HepG2 (cell line): ENCODE results near the gene CCNDBP1. TPM values are rescaled to one million over a fixed set of nuclear protein-coding genes. Genes with fewer than 3 reads are reported as not detected.

Experiments used
- ATF1 ChIP-seq: IDR thresholded peaks from 2 replicates; pipeline ENCODE4 v1.6.1; 2016; ENCODE audit warnings: mild to moderate bottlenecking, control low read depth
- CCDC6 ChIP-seq: sonication (generic); formaldehyde crosslinking; IDR thresholded peaks from 2 replicates; pipeline ENCODE4 v1.8.1; 2022; ENCODE audit warnings: mild to moderate bottlenecking, missing genetic modification reagents, moderate library complexity
- DPF2 ChIP-seq: sonication (generic); formaldehyde crosslinking; IDR thresholded peaks from 2 replicates; pipeline ENCODE4 v1.4.0; 2020; ENCODE audit warnings: mild to moderate bottlenecking, low read depth, missing genetic modification reagents, borderline replicate concordance
- DR1 ChIP-seq: sonication (generic); formaldehyde crosslinking; IDR thresholded peaks from 2 replicates; pipeline ENCODE4 v1.8.0; 2021; ENCODE audit warnings: mild to moderate bottlenecking, missing genetic modification reagents, inconsistent platforms
- HNRNPLL ChIP-seq: fragments of 200-400 bp; formaldehyde crosslinking; IDR thresholded peaks from 2 replicates; pipeline ENCODE4 v1.6.1; 2017; ENCODE audit warnings: mild to moderate bottlenecking, low read depth, low read length; ENCODE audit not compliant: poor library complexity, severe bottlenecking
- IRF2 ChIP-seq: IDR thresholded peaks from 2 replicates; pipeline ENCODE4 v1.6.1; 2018; ENCODE audit warnings: missing genetic modification reagents, missing compliant biosample characterization
- SIN3B ChIP-seq: fragments of 150-350 bp; IDR thresholded peaks from 2 replicates; pipeline ENCODE4 v1.6.1; 2014; ENCODE audit warnings: low read length
- ZNF138 ChIP-seq: sonication (generic); formaldehyde crosslinking; IDR thresholded peaks from 2 replicates; pipeline ENCODE4 v1.5.0; 2020; ENCODE audit warnings: mild to moderate bottlenecking, low read depth, missing genetic modification reagents
- ZNF224 ChIP-seq: sonication (generic); formaldehyde crosslinking; IDR thresholded peaks from 2 replicates; pipeline ENCODE4 v1.5.0; 2020; ENCODE audit warnings: mild to moderate bottlenecking, missing genetic modification reagents
- ZNF30 ChIP-seq: sonication (generic); formaldehyde crosslinking; IDR thresholded peaks from 2 replicates; pipeline ENCODE4 v1.5.0; 2020; ENCODE audit warnings: mild to moderate bottlenecking, missing genetic modification reagents
- ZNF543 ChIP-seq: sonication (generic); formaldehyde crosslinking; IDR thresholded peaks from 2 replicates; pipeline ENCODE4 v1.4.0; 2020; ENCODE audit warnings: mild to moderate bottlenecking, missing genetic modification reagents
- ZNF552 ChIP-seq: sonication (generic); formaldehyde crosslinking; IDR thresholded peaks from 2 replicates; pipeline ENCODE4 v1.9.0; 2022; ENCODE audit warnings: missing genetic modification reagents, mild to moderate bottlenecking, borderline replicate concordance
- polyA plus RNA-seq, 8 experiments: library from polyadenylated mRNA; depleted of rRNA in 3 of 8; stranded (reverse) in 7 of 8; unstranded in 1 of 8; fragments of >200 nt; fragmentation: Illumina TruSeq in 4 of 8; extraction: Trizol in 4 of 8; gene quantifications; 2 replicates each; pipeline versions ENCODE4 v1.2.1 to v1.2.3, GENCODE V29; 2011 to 2016; ENCODE audit warnings: low read depth in 4 of 8, missing spikeins in 1 of 8, mixed read lengths in 1 of 8; ENCODE audit not compliant: insufficient read depth in 1 of 8
- total RNA-seq, 5 experiments: library from RNA; depleted of rRNA; stranded (reverse); fragments of >200 nt; fragmentation: Illumina TruSeq; extraction: Trizol; gene quantifications; 2 replicates each; pipeline ENCODE4 v1.2.3, GENCODE V29; 2016; ENCODE audit warnings: low read depth in 1 of 5
- TF ChIP-seq, protein P1 (sequence below): sonication (generic); formaldehyde crosslinking; IDR thresholded peaks from 2 replicates; pipeline ENCODE4 v1.5.0; 2020; ENCODE audit warnings: missing genetic modification reagents, mild to moderate bottlenecking, borderline replicate concordance
- TF ChIP-seq, protein P2 (sequence below): sonication (generic); formaldehyde crosslinking; conservative IDR thresholded peaks from 2 replicates; pipeline ENCODE4 v1.4.0; 2020; ENCODE audit warnings: mild to moderate bottlenecking, missing genetic modification reagents, moderate library complexity
- TF ChIP-seq, protein P3 (sequence below): sonication (generic); formaldehyde crosslinking; IDR thresholded peaks from 2 replicates; pipeline ENCODE4 v1.4.0; 2020; ENCODE audit warnings: missing genetic modification reagents
- TF ChIP-seq, protein P4 (sequence below): sonication (generic); formaldehyde crosslinking; conservative IDR thresholded peaks from 2 replicates; pipeline ENCODE4 v1.5.0; 2020; ENCODE audit warnings: missing genetic modification reagents
- TF ChIP-seq, protein P5 (sequence below): sonication (generic); formaldehyde crosslinking; IDR thresholded peaks from 2 replicates; pipeline ENCODE4 v1.5.1; 2020; ENCODE audit warnings: missing genetic modification reagents, mild to moderate bottlenecking, borderline replicate concordance

The CCNDBP1 gene
- total and polyA plus RNA-seq, 2 of the 13 experiments (the other 11 are each of a cell fraction or from before 2014, with no cell fraction given) = 24.8 to 42.3 TPM

DNA sequence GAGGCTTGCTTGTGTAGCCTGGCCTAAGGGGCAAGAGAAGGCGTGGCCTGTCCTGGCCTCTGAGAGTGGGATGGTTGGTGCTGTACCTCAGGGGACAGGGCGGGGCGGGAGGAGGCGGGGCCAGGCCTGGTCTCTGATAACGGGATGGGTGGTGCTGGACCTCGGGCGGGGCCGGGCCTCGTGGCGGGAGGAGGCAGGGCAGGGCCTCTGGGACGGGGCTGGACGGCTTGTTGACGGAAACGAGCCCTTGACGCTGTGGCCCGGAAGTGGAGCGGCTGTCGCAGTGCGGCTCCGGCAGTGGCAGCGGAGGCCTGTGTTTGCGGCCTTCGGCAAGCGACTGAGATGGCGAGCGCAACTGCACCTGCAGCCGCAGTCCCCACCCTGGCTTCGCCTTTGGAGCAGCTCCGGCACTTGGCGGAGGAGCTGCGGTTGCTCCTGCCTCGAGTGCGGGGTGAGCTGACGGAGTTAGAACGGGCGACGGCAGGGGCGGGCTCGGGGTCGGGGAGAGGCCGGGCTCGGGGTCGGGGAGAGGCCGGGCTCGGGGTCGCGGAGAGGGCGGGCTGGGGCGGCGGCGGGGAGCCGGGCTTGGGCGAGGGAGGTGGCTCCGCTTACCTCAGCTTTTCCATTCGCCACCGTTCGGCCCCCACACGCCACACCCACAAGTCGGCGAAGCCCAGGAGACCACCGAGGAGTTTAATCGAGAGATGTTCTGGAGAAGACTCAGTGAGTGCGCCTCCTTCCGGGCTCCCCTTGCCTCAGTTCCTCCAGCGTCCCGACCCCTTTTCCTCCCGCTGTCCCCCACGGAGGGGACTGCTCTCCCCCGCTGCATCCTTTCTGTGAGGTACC lies at the start of gene CCNDBP1 (continued):
- TF ChIP-seq, protein P1, sequence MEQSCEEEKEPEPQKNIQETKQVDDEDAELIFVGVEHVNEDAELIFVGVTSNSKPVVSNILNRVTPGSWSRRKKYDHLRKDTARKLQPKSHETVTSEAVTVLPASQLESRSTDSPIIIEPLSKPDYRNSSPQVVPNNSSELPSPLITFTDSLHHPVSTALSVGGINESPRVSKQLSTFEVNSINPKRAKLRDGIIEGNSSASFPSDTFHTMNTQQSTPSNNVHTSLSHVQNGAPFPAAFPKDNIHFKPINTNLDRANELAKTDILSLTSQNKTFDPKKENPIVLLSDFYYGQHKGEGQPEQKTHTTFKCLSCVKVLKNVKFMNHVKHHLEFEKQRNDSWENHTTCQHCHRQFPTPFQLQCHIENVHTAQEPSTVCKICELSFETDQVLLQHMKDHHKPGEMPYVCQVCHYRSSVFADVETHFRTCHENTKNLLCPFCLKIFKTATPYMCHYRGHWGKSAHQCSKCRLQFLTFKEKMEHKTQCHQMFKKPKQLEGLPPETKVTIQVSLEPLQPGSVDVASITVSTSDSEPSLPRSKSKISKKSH (CRISPR knock-in tag) = 0 out of 2 replicates have a peak, but pooled peaks have one; percentile 74
- no peak for TF ChIP-seq SIN3B
- TF ChIP-seq, protein P2, sequence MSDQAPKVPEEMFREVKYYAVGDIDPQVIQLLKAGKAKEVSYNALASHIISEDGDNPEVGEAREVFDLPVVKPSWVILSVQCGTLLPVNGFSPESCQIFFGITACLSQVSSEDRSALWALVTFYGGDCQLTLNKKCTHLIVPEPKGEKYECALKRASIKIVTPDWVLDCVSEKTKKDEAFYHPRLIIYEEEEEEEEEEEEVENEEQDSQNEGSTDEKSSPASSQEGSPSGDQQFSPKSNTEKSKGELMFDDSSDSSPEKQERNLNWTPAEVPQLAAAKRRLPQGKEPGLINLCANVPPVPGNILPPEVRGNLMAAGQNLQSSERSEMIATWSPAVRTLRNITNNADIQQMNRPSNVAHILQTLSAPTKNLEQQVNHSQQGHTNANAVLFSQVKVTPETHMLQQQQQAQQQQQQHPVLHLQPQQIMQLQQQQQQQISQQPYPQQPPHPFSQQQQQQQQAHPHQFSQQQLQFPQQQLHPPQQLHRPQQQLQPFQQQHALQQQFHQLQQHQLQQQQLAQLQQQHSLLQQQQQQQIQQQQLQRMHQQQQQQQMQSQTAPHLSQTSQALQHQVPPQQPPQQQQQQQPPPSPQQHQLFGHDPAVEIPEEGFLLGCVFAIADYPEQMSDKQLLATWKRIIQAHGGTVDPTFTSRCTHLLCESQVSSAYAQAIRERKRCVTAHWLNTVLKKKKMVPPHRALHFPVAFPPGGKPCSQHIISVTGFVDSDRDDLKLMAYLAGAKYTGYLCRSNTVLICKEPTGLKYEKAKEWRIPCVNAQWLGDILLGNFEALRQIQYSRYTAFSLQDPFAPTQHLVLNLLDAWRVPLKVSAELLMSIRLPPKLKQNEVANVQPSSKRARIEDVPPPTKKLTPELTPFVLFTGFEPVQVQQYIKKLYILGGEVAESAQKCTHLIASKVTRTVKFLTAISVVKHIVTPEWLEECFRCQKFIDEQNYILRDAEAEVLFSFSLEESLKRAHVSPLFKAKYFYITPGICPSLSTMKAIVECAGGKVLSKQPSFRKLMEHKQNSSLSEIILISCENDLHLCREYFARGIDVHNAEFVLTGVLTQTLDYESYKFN (CRISPR knock-in tag) = 0 out of 2 replicates have a peak, but pooled peaks have one; percentile 33
- peak; percentile 60; the same call in 1 of the 2 replicates for TF ChIP-seq IRF2 (CRISPR knock-in tag)
- no peak for TF ChIP-seq ATF1 (CRISPR knock-in tag)
- TF ChIP-seq CCDC6 (CRISPR knock-in tag) = no peak; the same call in 1 of the 2 replicates
- TF ChIP-seq HNRNPLL = peak; percentile 78
- no peak for TF ChIP-seq ZNF224 (CRISPR knock-in tag)
- TF ChIP-seq ZNF30 (CRISPR knock-in tag) = no peak
- no peak for TF ChIP-seq DPF2 (CRISPR knock-in tag)
- TF ChIP-seq, protein P3, sequence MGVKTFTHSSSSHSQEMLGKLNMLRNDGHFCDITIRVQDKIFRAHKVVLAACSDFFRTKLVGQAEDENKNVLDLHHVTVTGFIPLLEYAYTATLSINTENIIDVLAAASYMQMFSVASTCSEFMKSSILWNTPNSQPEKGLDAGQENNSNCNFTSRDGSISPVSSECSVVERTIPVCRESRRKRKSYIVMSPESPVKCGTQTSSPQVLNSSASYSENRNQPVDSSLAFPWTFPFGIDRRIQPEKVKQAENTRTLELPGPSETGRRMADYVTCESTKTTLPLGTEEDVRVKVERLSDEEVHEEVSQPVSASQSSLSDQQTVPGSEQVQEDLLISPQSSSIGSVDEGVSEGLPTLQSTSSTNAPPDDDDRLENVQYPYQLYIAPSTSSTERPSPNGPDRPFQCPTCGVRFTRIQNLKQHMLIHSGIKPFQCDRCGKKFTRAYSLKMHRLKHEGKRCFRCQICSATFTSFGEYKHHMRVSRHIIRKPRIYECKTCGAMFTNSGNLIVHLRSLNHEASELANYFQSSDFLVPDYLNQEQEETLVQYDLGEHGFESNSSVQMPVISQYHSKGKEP (CRISPR knock-in tag) = no peak
- TF ChIP-seq ZNF552 (CRISPR knock-in tag) = no peak
- TF ChIP-seq, protein P4, sequence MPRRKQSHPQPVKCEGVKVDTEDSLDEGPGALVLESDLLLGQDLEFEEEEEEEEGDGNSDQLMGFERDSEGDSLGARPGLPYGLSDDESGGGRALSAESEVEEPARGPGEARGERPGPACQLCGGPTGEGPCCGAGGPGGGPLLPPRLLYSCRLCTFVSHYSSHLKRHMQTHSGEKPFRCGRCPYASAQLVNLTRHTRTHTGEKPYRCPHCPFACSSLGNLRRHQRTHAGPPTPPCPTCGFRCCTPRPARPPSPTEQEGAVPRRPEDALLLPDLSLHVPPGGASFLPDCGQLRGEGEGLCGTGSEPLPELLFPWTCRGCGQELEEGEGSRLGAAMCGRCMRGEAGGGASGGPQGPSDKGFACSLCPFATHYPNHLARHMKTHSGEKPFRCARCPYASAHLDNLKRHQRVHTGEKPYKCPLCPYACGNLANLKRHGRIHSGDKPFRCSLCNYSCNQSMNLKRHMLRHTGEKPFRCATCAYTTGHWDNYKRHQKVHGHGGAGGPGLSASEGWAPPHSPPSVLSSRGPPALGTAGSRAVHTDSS (CRISPR knock-in tag) = no peak
- peak; percentile 61; the same call in 1 of the 2 replicates for TF ChIP-seq DR1
- TF ChIP-seq ZNF138 (CRISPR knock-in tag) = peak; percentile 87
- TF ChIP-seq ZNF543 (CRISPR knock-in tag) = peak; percentile 53; the same call in 1 of the 2 replicates
- TF ChIP-seq, protein P5, sequence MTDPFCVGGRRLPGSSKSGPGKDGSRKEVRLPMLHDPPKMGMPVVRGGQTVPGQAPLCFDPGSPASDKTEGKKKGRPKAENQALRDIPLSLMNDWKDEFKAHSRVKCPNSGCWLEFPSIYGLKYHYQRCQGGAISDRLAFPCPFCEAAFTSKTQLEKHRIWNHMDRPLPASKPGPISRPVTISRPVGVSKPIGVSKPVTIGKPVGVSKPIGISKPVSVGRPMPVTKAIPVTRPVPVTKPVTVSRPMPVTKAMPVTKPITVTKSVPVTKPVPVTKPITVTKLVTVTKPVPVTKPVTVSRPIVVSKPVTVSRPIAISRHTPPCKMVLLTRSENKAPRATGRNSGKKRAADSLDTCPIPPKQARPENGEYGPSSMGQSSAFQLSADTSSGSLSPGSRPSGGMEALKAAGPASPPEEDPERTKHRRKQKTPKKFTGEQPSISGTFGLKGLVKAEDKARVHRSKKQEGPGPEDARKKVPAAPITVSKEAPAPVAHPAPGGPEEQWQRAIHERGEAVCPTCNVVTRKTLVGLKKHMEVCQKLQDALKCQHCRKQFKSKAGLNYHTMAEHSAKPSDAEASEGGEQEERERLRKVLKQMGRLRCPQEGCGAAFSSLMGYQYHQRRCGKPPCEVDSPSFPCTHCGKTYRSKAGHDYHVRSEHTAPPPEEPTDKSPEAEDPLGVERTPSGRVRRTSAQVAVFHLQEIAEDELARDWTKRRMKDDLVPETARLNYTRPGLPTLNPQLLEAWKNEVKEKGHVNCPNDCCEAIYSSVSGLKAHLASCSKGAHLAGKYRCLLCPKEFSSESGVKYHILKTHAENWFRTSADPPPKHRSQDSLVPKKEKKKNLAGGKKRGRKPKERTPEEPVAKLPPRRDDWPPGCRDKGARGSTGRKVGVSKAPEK = no peak
